Measurements from ENCODE around the gene LHFPL6.

LHFPL6 gene

DNA sequence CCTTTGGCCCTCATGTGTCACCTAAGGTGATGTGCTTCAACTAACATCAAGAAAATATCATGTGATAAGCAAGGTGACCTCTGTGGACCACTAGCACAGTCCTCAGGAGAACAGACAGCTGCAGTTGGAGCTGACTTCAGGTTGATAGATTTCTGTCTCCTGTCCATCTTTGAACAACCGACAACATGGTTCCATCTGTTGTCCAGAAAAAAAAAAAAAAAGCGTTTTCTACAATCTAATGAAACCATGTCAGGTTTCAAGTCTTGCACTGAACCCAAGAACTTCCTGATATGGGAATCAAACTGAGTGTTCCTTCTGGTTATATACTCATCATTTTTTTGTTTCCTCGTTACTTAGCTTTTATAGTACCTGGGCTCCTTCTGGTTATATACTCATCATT lies 75.7 kb downstream of the LHFPL6 start:
- TF ChIP-seq EGR1 (IDR thresholded peaks at IDR 0.05) (no peak), FOXM1 (IDR thresholded peaks at IDR 0.05; ENCODE audit: borderline replicate concordance, low read depth) (no peak), YY1 (IDR thresholded peaks at IDR 0.05; ENCODE audit: low read depth) (no peak), EP300 (IDR thresholded peaks at IDR 0.05; ENCODE audit: borderline replicate concordance) (no peak), TCF12 (IDR thresholded peaks at IDR 0.05; ENCODE audit: low read depth) (no peak), ZBTB7A (IDR thresholded peaks at IDR 0.05; ENCODE audit: low read depth) (no peak), TEAD4 (IDR thresholded peaks at IDR 0.05) (no peak), CEBPB (IDR thresholded peaks at IDR 0.05) (no peak), RAD21 (IDR thresholded peaks at IDR 0.05; ENCODE audit: low read depth) (no peak), NFIC (IDR thresholded peaks at IDR 0.05) (no peak), CREB1 (IDR thresholded peaks at IDR 0.05; ENCODE audit: low read depth) (no peak)

DNA sequence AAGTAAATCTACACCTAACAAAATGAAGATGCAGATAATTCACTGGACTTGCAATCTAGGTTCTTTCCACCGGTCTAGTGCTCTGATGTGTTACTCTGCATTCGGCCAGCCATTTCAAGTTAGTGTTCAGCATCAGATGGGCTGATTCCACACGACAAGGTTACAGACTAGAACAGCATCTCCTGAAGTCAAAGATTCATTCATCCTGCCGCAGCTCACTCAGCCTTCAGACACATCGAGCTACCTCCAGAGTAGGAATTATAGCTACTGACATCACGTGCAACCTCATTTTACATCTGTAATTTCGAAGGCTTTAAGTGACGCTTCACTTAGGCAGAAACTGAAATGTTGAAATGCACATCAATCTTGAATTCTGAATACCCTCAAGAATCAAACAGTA lies 76.5 kb downstream of the LHFPL6 start:
- TF ChIP-seq YY1 (IDR thresholded peaks at IDR 0.05; ENCODE audit: low read depth) (no peak), CREB1 (IDR thresholded peaks at IDR 0.05; ENCODE audit: low read depth) (no peak), NFIC (IDR thresholded peaks at IDR 0.05) (no peak), TAF1 (IDR thresholded peaks at IDR 0.05; ENCODE audit: low read depth) (no peak), CEBPB (IDR thresholded peaks at IDR 0.05) (no peak), TEAD4 (IDR thresholded peaks at IDR 0.05) (no peak), EP300 (IDR thresholded peaks at IDR 0.05; ENCODE audit: borderline replicate concordance) (no peak), TCF12 (IDR thresholded peaks at IDR 0.05; ENCODE audit: low read depth) (no peak)

GRCh38 chr13:39525506-39525905 lies 77.5 kb downstream of the LHFPL6 start:
- TF ChIP-seq, protein P1, sequence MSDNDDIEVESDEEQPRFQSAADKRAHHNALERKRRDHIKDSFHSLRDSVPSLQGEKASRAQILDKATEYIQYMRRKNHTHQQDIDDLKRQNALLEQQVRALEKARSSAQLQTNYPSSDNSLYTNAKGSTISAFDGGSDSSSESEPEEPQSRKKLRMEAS (IDR thresholded peaks at IDR 0.05), result no peak
- TF ChIP-seq TAF1 (IDR thresholded peaks at IDR 0.05; ENCODE audit: low read depth) (no peak), CREB1 (IDR thresholded peaks at IDR 0.05; ENCODE audit: low read depth) (no peak), EGR1 (IDR thresholded peaks at IDR 0.05) (no peak), YY1 (IDR thresholded peaks at IDR 0.05; ENCODE audit: low read depth) (no peak), EP300 (IDR thresholded peaks at IDR 0.05; ENCODE audit: borderline replicate concordance) (no peak), FOXM1 (IDR thresholded peaks at IDR 0.05; ENCODE audit: borderline replicate concordance, low read depth) (no peak), NFIC (IDR thresholded peaks at IDR 0.05) (no peak), TEAD4 (IDR thresholded peaks at IDR 0.05) (no peak), REST (IDR thresholded peaks at IDR 0.05; ENCODE audit: low read depth) (no peak), RAD21 (IDR thresholded peaks at IDR 0.05; ENCODE audit: low read depth) (no peak), TCF12 (IDR thresholded peaks at IDR 0.05; ENCODE audit: low read depth) (no peak), USF1 (IDR thresholded peaks at IDR 0.05) (no peak), ZBTB7A (IDR thresholded peaks at IDR 0.05; ENCODE audit: low read depth) (no peak), CEBPB (IDR thresholded peaks at IDR 0.05) (no peak)

GRCh38 chr13:39524795-39525194 lies 78.2 kb downstream of the LHFPL6 start:
- no peak for TF ChIP-seq YY1 (IDR thresholded peaks at IDR 0.05; ENCODE audit: low read depth)
- no peak for TF ChIP-seq EGR1 (IDR thresholded peaks at IDR 0.05)
- no peak for TF ChIP-seq RAD21 (IDR thresholded peaks at IDR 0.05; ENCODE audit: low read depth)
- TF ChIP-seq REST (IDR thresholded peaks at IDR 0.05; ENCODE audit: low read depth), result no peak
- TF ChIP-seq FOXM1 (IDR thresholded peaks at IDR 0.05; ENCODE audit: borderline replicate concordance, low read depth), result no peak
- TF ChIP-seq TAF1 (IDR thresholded peaks at IDR 0.05; ENCODE audit: low read depth), result no peak
- no peak for TF ChIP-seq TCF12 (IDR thresholded peaks at IDR 0.05; ENCODE audit: low read depth)
- TF ChIP-seq CREB1 (IDR thresholded peaks at IDR 0.05; ENCODE audit: low read depth), result no peak
- TF ChIP-seq ZBTB7A (IDR thresholded peaks at IDR 0.05; ENCODE audit: low read depth), result no peak
- no peak for TF ChIP-seq CEBPB (IDR thresholded peaks at IDR 0.05)
- no peak for TF ChIP-seq NFIC (IDR thresholded peaks at IDR 0.05)
- TF ChIP-seq EP300 (IDR thresholded peaks at IDR 0.05; ENCODE audit: borderline replicate concordance), result no peak
- no peak for TF ChIP-seq TEAD4 (IDR thresholded peaks at IDR 0.05)
- no peak for TF ChIP-seq USF1 (IDR thresholded peaks at IDR 0.05)
- TF ChIP-seq, protein P1 (IDR thresholded peaks at IDR 0.05), result no peak

DNA sequence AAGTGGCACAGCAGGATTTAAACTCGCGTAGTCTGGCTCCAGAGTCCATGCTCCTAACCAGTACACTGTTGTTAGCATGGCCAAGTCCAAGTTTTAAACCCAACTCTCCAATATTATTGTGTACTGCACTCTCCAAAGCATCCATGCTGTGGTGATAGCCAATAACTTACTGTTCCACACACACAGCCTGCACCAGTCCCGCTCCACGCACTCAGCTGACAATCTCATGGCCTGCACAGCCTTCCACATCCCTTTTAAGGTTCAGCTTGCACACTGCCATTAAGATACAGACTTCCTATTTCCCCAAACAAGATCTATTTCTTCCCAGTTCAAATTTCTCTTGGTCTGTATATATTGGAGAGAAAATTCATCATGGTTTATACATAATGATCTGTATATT lies 80.7 kb downstream of the LHFPL6 start:
- TF ChIP-seq NFIC (IDR thresholded peaks at IDR 0.05) (no peak), USF1 (IDR thresholded peaks at IDR 0.05) (no peak), TEAD4 (IDR thresholded peaks at IDR 0.05) (no peak), CEBPB (IDR thresholded peaks at IDR 0.05) (no peak)
